Endothelial cell (in vitro differentiated cells): ENCODE measurements around the gene SPDEF. TPM values are rescaled to one million over a fixed set of nuclear protein-coding genes. Genes with fewer than 3 reads are reported as not detected.

Experiments
- DNase-seq: peaks from one replicate; pipeline ENCODE4 v3.0.0; 2021; ENCODE audit warnings: low spot score
- H3K27ac Mint-ChIP-seq: one replicate; pipeline ENCODE4 v1.8.0; 2021; ENCODE audit warnings: mixed read lengths, inconsistent platforms; ENCODE audit not compliant: unreplicated experiment
- H3K27me3 Mint-ChIP-seq: one replicate; pipeline ENCODE4 v1.8.0; 2021; ENCODE audit warnings: mild to moderate bottlenecking, moderate library complexity, mixed read lengths, inconsistent platforms; ENCODE audit not compliant: unreplicated experiment
- H3K36me3 Mint-ChIP-seq: one replicate; pipeline ENCODE4 v1.8.0; 2021; ENCODE audit warnings: mild to moderate bottlenecking, low read depth, mixed read lengths, inconsistent platforms; ENCODE audit not compliant: unreplicated experiment
- H3K4me1 Mint-ChIP-seq: one replicate; pipeline ENCODE4 v1.8.0; 2021; ENCODE audit warnings: mild to moderate bottlenecking, mixed read lengths, inconsistent platforms; ENCODE audit not compliant: unreplicated experiment
- H3K4me3 Mint-ChIP-seq: one replicate; pipeline ENCODE4 v1.8.0; 2021; ENCODE audit warnings: mild to moderate bottlenecking, mixed read lengths, inconsistent platforms; ENCODE audit not compliant: unreplicated experiment
- H3K9me3 Mint-ChIP-seq: one replicate; pipeline ENCODE4 v1.8.0; 2021; ENCODE audit warnings: mixed read lengths, inconsistent platforms; ENCODE audit not compliant: unreplicated experiment
- total RNA-seq: library from RNA; stranded (reverse); fragmentation: NEBNext Ultra II Directional; extraction: Animal tissue kit (Norgen Biotek cat#: 25700); gene quantifications from one replicate; pipeline ENCODE4 v1.2.1, GENCODE V29; 2021; ENCODE audit not compliant: unreplicated experiment
- TF ChIP-seq, protein P1 (sequence below): fragments of 200-600 bp; sonication (generic); IDR thresholded peaks from one replicate; pipeline ENCODE4 v1.5.0; 2021; ENCODE audit warnings: antibody characterized with exemption; ENCODE audit not compliant: unreplicated experiment

The SPDEF gene
- total RNA-seq, 1 donor from 2014 or later = not detected

DNA sequence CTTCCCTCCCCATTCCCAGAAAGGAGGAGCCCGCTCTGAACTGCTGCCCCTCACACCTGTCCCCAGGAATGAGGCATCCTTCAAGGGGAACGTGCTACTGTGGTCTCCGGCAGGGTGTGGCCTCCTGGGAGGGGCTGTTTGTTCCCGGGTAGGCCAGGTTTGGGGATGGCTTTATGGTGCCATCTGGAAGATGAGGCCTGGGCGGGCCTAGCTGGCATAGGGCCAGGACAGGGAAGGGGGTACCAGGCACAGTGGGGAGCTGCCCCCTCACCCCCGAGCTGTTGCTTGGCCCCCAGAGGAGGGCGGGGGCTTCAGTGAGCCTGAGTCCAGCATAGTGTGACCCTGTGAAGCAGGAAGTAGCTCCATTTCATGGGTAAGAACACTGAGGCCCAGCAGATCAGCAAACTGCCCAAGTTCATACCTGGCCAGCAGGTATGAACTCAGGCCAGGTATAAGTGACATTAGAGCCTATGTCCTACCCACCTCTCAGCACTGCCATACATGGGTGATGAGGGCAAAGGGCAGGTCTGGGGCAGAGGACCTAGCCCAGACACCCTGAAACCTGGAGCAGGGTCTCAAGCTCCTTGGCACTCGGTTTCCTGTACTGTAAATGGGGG is 17.5 kb upstream of the SPDEF start:
- H3K27me3 Mint-ChIP-seq = peaks cover 8% of the 10 kb centered on the region
- no peak overlapping the region for H3K4me3 Mint-ChIP-seq
- no peak overlapping the region for H3K27ac Mint-ChIP-seq
- TF ChIP-seq, protein P1, sequence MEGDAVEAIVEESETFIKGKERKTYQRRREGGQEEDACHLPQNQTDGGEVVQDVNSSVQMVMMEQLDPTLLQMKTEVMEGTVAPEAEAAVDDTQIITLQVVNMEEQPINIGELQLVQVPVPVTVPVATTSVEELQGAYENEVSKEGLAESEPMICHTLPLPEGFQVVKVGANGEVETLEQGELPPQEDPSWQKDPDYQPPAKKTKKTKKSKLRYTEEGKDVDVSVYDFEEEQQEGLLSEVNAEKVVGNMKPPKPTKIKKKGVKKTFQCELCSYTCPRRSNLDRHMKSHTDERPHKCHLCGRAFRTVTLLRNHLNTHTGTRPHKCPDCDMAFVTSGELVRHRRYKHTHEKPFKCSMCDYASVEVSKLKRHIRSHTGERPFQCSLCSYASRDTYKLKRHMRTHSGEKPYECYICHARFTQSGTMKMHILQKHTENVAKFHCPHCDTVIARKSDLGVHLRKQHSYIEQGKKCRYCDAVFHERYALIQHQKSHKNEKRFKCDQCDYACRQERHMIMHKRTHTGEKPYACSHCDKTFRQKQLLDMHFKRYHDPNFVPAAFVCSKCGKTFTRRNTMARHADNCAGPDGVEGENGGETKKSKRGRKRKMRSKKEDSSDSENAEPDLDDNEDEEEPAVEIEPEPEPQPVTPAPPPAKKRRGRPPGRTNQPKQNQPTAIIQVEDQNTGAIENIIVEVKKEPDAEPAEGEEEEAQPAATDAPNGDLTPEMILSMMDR = no peak
- H3K4me1 Mint-ChIP-seq = peaks cover 2% of the 10 kb centered on the region
- H3K36me3 Mint-ChIP-seq = no peaks in the 10 kb centered on the region
- no peak for DNase-seq
- H3K9me3 Mint-ChIP-seq = no peaks in the 10 kb centered on the region

DNA sequence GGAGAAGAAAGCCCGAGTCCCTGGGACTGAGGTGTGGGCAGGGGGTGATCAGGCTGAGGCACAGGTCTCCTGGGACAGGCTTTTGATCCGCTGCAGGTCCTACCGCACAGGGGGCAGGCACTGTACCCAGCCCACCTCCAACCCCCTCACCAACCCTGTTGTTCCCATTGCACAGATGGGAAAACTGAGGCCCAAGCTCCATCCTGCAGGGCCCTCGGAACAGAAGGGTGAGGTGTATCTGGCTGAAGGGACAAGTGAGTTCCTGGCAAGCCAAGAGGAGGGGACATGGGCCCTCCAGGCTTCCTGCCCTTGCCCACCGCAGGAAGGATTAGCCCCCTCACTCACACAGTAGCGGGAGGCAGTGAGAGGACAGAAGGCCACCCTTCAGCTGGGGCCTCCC is 16.5 kb upstream of the SPDEF start:
- H3K36me3 Mint-ChIP-seq = no peaks in the 10 kb centered on the region
- peaks cover 8% of the 10 kb centered on the region for H3K27me3 Mint-ChIP-seq
- no peak overlapping the region for H3K27ac Mint-ChIP-seq

DNA sequence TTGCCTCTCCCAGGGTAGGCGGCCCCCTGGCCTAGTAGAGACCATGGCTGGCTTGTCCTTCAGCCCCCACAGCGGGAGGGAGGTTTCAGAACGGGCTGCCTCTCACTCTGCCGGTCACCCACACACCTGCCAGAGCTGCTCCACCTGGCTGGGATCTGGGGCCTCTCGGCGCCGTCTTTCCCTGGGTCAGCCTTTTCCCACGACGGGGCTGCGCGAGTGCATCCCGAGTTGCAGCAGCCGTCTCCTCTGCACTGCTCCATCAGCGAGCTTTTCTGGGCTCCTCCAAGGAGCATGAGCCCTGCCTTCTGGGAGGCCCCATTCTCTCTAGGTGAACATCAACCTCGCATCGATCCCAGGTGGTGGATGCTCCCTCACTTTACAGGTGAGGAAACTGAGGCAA is 15.9 kb upstream of the SPDEF start:
- TF ChIP-seq, protein P1 = no peak
- no peak for DNase-seq
- no peak overlapping the region for H3K4me3 Mint-ChIP-seq
- no peak overlapping the region for H3K27ac Mint-ChIP-seq
- H3K36me3 Mint-ChIP-seq = no peaks in the 10 kb centered on the region
- H3K9me3 Mint-ChIP-seq = no peaks in the 10 kb centered on the region
- peaks cover 7% of the 10 kb centered on the region for H3K4me1 Mint-ChIP-seq
- peaks cover 8% of the 10 kb centered on the region for H3K27me3 Mint-ChIP-seq

More for the DNA sequence above, 16.5 kb upstream of the SPDEF start:
- DNase-seq = no peak
- TF ChIP-seq, protein P1 = no peak
- Mint-ChIP-seq H3K9me3 (no peaks in the 10 kb centered on the region), H3K4me1 (peaks cover 7% of the 10 kb centered on the region), H3K4me3 (no peak overlapping the region)

DNA sequence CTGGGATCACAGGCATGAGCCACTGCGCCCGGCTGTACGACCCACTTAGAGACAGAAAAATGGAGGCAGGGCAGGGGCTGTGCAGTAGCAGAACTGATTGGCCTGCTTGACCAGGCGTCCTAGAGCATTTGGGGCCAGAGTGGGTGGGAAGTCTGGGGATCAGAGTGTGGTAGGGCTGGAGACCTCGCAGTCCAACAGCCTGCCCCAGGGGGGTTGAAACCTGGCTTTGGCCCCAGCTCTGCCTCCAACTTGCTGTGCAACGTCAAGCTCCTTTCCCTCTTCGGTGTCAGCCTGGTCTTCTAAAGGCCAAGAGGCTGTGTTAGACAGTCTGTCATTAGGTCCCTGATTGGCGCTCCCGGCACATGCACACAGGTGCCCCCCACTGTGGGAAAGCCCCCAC is 15.3 kb upstream of the SPDEF start:
- TF ChIP-seq, protein P1 = no peak
- H3K27me3 Mint-ChIP-seq = peaks cover 5% of the 10 kb centered on the region
- no peak overlapping the region for H3K27ac Mint-ChIP-seq
- no peaks in the 10 kb centered on the region for H3K9me3 Mint-ChIP-seq
- H3K4me3 Mint-ChIP-seq = no peak overlapping the region
- no peak for DNase-seq
- H3K4me1 Mint-ChIP-seq = peaks cover 7% of the 10 kb centered on the region
- H3K36me3 Mint-ChIP-seq = no peaks in the 10 kb centered on the region

DNA sequence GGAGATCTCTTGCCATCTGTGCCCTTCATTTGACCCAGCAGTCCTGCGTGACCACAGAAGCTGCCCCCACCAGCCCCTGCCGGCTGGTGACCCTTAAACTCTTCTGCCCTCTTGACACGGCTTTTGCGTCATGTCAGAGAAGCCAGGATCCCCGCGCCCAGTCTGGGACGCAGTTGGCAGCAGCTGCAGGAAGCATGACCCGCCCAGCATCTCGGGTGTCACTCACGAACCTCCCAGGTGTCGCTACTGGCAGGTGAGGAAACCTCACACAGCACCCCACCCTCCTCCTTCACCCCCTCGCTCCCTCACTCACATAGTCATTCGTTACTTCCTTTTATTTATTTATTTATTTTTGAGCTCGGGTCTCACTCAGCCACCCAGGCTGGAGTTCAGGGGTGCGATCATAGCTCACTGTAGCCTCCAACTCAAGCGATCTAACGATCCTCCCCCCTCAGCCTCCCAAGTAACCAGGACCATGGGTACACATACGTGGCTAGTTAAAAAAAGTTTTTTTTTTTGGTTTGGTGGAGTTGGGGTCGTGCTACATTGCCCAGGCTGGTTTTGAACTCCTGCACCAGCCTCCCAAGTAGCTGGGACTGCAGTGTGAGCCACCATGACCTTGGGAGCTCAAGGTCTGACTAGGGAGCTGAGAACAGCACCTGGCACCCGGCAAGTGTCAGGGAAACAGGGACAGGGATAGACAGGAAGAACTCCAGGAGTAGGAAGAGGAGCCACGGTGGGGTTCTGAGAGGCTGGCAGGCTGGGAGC is 14.1 kb upstream of the SPDEF start:
- Mint-ChIP-seq H3K4me1 (peaks cover 7% of the 10 kb centered on the region), H3K27ac (no peak overlapping the region), H3K4me3 (no peak overlapping the region), H3K27me3 (peaks cover 4% of the 10 kb centered on the region), H3K36me3 (no peaks in the 10 kb centered on the region), H3K9me3 (no peaks in the 10 kb centered on the region)
- TF ChIP-seq, protein P1 = no peak
- DNase-seq = no peak
